Astrocyte of the cerebellum (primary cell): Measurements from ENCODE around the gene ADAMTS17.

ENCODE experiments used
- DNase-seq: peaks from one replicate; pipeline ENCODE4 v3.0.0-alpha.2; 2011; ENCODE audit warnings: low read depth
- H3K4me3 ChIP-seq: 2 replicates; pipeline ENCODE4 v1.5.1; 2011; ENCODE audit warnings: mild to moderate bottlenecking, low read depth, low read length, moderate library complexity
- CTCF ChIP-seq: IDR thresholded peaks from 2 replicates; pipeline ENCODE4 v1.5.1; 2012; ENCODE audit warnings: low read length, low read depth, moderate library complexity, mild to moderate bottlenecking; ENCODE audit errors: missing control alignments
- in situ Hi-C: cut with HindIII; loops from 2 replicates; pipeline ENCODE4 v1.10.0; 2017; ENCODE audit warnings: low sequenced_read_pairs

The ADAMTS17 gene

GRCh38 chr15:100026041-100026440 is 315.7 kb downstream of the ADAMTS17 start:
- in situ Hi-C loops: no loop called here
- DNase-seq: no peak
- no peak for TF ChIP-seq CTCF
- H3K4me3 ChIP-seq: no peak overlapping the region

GRCh38 chr15:100022806-100023205 is 319.0 kb downstream of the ADAMTS17 start:
- TF ChIP-seq CTCF: no peak
- in situ Hi-C loops: no loop called here
- H3K4me3 ChIP-seq: no peak overlapping the region
- no peak for DNase-seq

DNA sequence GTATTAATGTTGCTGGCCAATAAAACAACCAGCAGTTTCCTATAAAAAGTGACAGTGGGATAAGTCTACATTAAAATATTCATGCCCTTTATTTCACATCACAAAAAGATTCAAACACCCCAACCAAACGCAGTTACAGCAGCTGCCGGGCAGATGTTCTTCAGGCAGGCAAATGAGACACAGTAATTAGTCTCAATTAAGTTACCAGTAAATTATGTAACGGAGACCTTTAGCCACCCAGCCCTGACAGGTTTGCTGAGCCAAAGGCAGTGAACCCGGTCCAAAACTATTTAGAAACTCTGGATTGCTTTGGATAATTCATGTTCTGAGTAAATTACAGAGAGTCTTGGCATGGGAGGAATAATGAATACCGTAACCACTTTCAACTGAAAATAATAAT is 319.4 kb downstream of the ADAMTS17 start:
- no peak overlapping the region for H3K4me3 ChIP-seq
- DNase-seq: no peak
- TF ChIP-seq CTCF: no peak
- in situ Hi-C loops: no loop called here

DNA sequence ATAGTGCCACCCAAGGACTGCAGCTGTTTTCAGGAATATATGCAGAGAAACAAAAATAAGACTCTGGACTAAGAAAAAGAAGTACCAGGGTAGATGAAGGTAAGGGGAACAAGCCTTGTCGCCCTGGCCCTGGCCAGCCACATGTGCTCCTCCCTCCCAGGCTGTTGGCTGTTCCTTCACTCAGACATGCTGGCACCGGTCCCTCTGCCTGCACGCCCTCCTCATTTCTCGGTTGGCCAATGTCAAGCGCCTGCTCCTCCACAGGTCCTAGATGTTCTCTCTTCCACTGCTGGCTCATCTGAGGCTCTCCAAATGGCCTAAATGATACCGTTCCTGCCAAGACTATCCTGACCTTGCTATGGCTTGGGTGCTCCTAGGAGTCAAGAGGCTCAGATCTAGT is 320.1 kb downstream of the ADAMTS17 start:
- H3K4me3 ChIP-seq: no peak overlapping the region
- no peak for TF ChIP-seq CTCF
- DNase-seq: no peak
- in situ Hi-C loops: no loop called here

GRCh38 chr15:100020614-100021013 is 321.2 kb downstream of the ADAMTS17 start:
- DNase-seq: no peak
- TF ChIP-seq CTCF: no peak
- in situ Hi-C loops: no loop called here
- no peak overlapping the region for H3K4me3 ChIP-seq

GRCh38 chr15:100020189-100020588 is 321.6 kb downstream of the ADAMTS17 start:
- in situ Hi-C loops: no loop called here
- H3K4me3 ChIP-seq: no peak overlapping the region
- no peak for DNase-seq
- TF ChIP-seq CTCF: no peak

DNA sequence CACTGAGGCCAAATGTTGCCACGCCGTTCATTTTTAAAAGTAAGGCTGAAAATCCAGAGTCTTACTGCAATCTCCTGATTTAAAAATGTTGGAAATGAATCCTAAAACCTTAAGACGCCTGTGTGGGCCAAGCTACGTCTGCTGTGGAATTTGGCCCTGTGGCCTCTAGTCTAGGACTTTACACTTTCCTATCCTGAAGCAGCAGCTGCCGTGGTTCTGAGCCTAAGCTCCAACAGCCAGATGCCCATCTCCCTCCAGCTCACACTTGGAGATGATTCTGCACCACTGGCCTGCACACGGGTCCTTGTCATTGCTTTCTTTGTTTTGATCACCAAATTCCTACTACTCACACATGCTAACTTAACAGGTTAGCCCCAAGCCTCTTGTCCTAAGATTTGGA is 322.2 kb downstream of the ADAMTS17 start:
- no peak overlapping the region for H3K4me3 ChIP-seq
- DNase-seq: no peak
- in situ Hi-C loops: no loop called here
- no peak for TF ChIP-seq CTCF
